Osteoblast (primary cell): Measurements from ENCODE around the gene STAMBP. TPM values are rescaled to one million over a fixed set of nuclear protein-coding genes. Genes with fewer than 3 reads are reported as not detected.

Experiments used
- total RNA-seq: library from RNA; depleted of rRNA; stranded (reverse); fragments of >200 nt; gene quantifications from 2 replicates; pipeline ENCODE4 v1.2.3, GENCODE V29; 2012

Gene STAMBP
- total RNA-seq, 1 donor, result 23.2 TPM

Other genes with a start within 250 kb of the STAMBP start
- not detected in 2 replicates for gene NAT8, start 186.5 kb upstream of the STAMBP start, total RNA-seq
- gene TPRKB, start 91.6 kb upstream of the STAMBP start, total RNA-seq, result 16.6 and 18.9 TPM in 2 replicates
- gene DUSP11, start 48.9 kb upstream of the STAMBP start, total RNA-seq, result 32.9 and 36.2 TPM in 2 replicates
- not detected in 2 replicates for gene C2orf78, start 44.8 kb upstream of the STAMBP start, total RNA-seq
- gene ACTG2, start 64.0 kb downstream of the STAMBP start, total RNA-seq, result 0.72 TPM in 1 of 2 replicates, not detected in the other
- 40.7 and 46.0 TPM in 2 replicates for gene DGUOK, start 97.9 kb downstream of the STAMBP start, total RNA-seq
- gene TET3, start 155.9 kb downstream of the STAMBP start, total RNA-seq, result 4.7 and 8.0 TPM in 2 replicates